ENCODE measurements around the gene THAP4.
A peak's percentile ranks its signal among the peaks of the same experiment; 100 is the strongest.

The THAP4 gene

GRCh38 chr2:241550616-241551580, 86.1 kb downstream of the THAP4 start:
- no peak for TF ChIP-seq CTCF (IDR thresholded peaks at IDR 0.05; ENCODE audit: control insufficient read depth, insufficient read depth, low read depth, low read length, missing control alignments)
- DNase-seq (ENCODE audit: low read depth): no peak
- H3K4me3 ChIP-seq (ENCODE audit: control insufficient read depth, low read depth, low read length): no peak overlapping the region

- no peak for DNase-seq (ENCODE audit: low read depth)
- TF ChIP-seq CTCF (IDR thresholded peaks at IDR 0.05; ENCODE audit: control insufficient read depth, insufficient read depth, low read depth, low read length, missing control alignments): no peak
- no peak overlapping the region for H3K4me3 ChIP-seq (ENCODE audit: control insufficient read depth, low read depth, low read length)
These were observed 88.5 kb downstream of the THAP4 start for GRCh38 chr2:241548451-241548835.

- H3K4me3 ChIP-seq (ENCODE audit: control insufficient read depth, low read depth, low read length): no peak overlapping the region
- DNase-seq (ENCODE audit: low read depth): no peak
- no peak for TF ChIP-seq CTCF (IDR thresholded peaks at IDR 0.05; ENCODE audit: control insufficient read depth, insufficient read depth, low read depth, low read length, missing control alignments)
These were observed 89.0 kb downstream of the THAP4 start for GRCh38 chr2:241547781-241548450.

GRCh38 chr2:241546771-241547498, 90.0 kb downstream of the THAP4 start:
- TF ChIP-seq CTCF (IDR thresholded peaks at IDR 0.05; ENCODE audit: control insufficient read depth, insufficient read depth, low read depth, low read length, missing control alignments): no peak
- peak; percentile 92 for DNase-seq (ENCODE audit: low read depth)
- H3K4me3 ChIP-seq (ENCODE audit: control insufficient read depth, low read depth, low read length): no peak overlapping the region

- H3K4me3 ChIP-seq (ENCODE audit: control insufficient read depth, low read depth, low read length): no peak overlapping the region
- no peak for TF ChIP-seq CTCF (IDR thresholded peaks at IDR 0.05; ENCODE audit: control insufficient read depth, insufficient read depth, low read depth, low read length, missing control alignments)
These were observed 91.2 kb downstream of the THAP4 start for GRCh38 chr2:241545523-241546473.

More at GRCh38 chr2:241545523-241546473, 91.2 kb downstream of the THAP4 start:
- no peak for DNase-seq (ENCODE audit: low read depth)

Measured in AG09309 (cell line).